Colon (tissue), 2 donors: Measurements from ENCODE around the gene PLEKHO1.
A peak's percentile ranks its signal among the peaks of the same experiment; 100 is the strongest.
"Not testable (repeated sequence)": the region's sequence is repeated elsewhere in the genome, so short reads cannot be mapped to it uniquely, and the experiment has no call there.

Experiments used
- FAIRE-seq: peaks from 2 replicates; lab custom pipeline; 2012; peaks lifted over from hg19 to GRCh38; lab: Jason Lieb, UNC
- donor health status: control.
- donor health status: control.

Gene PLEKHO1

GRCh38 chr1:150149271-150150132 lies at the start of gene PLEKHO1:
TSS of gene PLEKHO1 (plus strand) at chr1:150149916. CDS start at chr1:150150258, 342 bp downstream.
- no peak for FAIRE-seq

GRCh38 chr1:150102986-150103385 lies 46.7 kb upstream of the PLEKHO1 start:
- no peak for FAIRE-seq

- no peak for FAIRE-seq
Measured at GRCh38 chr1:150106341-150106740, 43.4 kb upstream of the PLEKHO1 start.

GRCh38 chr1:150109586-150109985 lies 40.1 kb upstream of the PLEKHO1 start:
- no peak for FAIRE-seq

- no peak for FAIRE-seq
Measured at GRCh38 chr1:150110116-150110515, 39.6 kb upstream of the PLEKHO1 start.

- FAIRE-seq: peak; percentile 55
Measured at GRCh38 chr1:150111670-150112069, 38.0 kb upstream of the PLEKHO1 start.

GRCh38 chr1:150115121-150115520 lies 34.6 kb upstream of the PLEKHO1 start:
- FAIRE-seq: no peak

- FAIRE-seq: no peak
Measured at GRCh38 chr1:150118716-150119115, 31.0 kb upstream of the PLEKHO1 start.

GRCh38 chr1:150121236-150121862 lies 28.4 kb upstream of the PLEKHO1 start:
- FAIRE-seq: no peak

- FAIRE-seq: no peak
Measured at GRCh38 chr1:150126811-150127210, 22.9 kb upstream of the PLEKHO1 start.

- no peak for FAIRE-seq
Measured at GRCh38 chr1:150127464-150127863, 22.3 kb upstream of the PLEKHO1 start.

GRCh38 chr1:150127868-150128267 lies 21.8 kb upstream of the PLEKHO1 start:
- FAIRE-seq: no peak

GRCh38 chr1:150132372-150132771 lies 17.3 kb upstream of the PLEKHO1 start:
- FAIRE-seq: no peak

- no peak for FAIRE-seq
Measured at GRCh38 chr1:150134537-150134936, 15.2 kb upstream of the PLEKHO1 start.

GRCh38 chr1:150135400-150135799 lies 14.3 kb upstream of the PLEKHO1 start:
- not testable (repeated sequence) for FAIRE-seq

- FAIRE-seq: no peak
Measured at GRCh38 chr1:150138044-150138443, 11.7 kb upstream of the PLEKHO1 start.

GRCh38 chr1:150141452-150141851 lies 8.3 kb upstream of the PLEKHO1 start:
- FAIRE-seq: no peak

- no peak for FAIRE-seq
Measured at GRCh38 chr1:150142083-150142482, 7.6 kb upstream of the PLEKHO1 start.

- FAIRE-seq: no peak
Measured at GRCh38 chr1:150144606-150145005, 5.1 kb upstream of the PLEKHO1 start.

GRCh38 chr1:150146016-150146415 lies 3.7 kb upstream of the PLEKHO1 start:
- not testable (repeated sequence) for FAIRE-seq

- no peak for FAIRE-seq
Measured at GRCh38 chr1:150146849-150147542, 2.7 kb upstream of the PLEKHO1 start.

GRCh38 chr1:150148837-150149270 lies 862 bp upstream of the PLEKHO1 start:
- FAIRE-seq: no peak
